Right cardiac atrium (tissue), 5 donors: ENCODE measurements around the gene ZNHIT1. TPM values are rescaled to one million over a fixed set of nuclear protein-coding genes. Genes with fewer than 3 reads are reported as not detected.
A peak's percentile ranks its signal among the peaks of the same experiment; 100 is the strongest.

Experiments
- ATAC-seq, 2 donors: fragments of 200-7000 bp; cut with Tn5 transposase; one replicate each; pipeline versions ENCODE4 v1.8.0 to v1.9.1; 2020; ENCODE audit warnings: moderate library complexity in 2 of 2, mild to moderate bottlenecking in 1 of 2
- DNase-seq, 3 donors: peaks; one replicate each; pipeline ENCODE4 v3.0.0-alpha.2; 2020
- H3K27ac ChIP-seq: one replicate; pipeline ENCODE4 v1.5.1; 2013; ENCODE audit warnings: mild to moderate bottlenecking, low read length, control low read depth, moderate library complexity
- H3K27me3 ChIP-seq: one replicate; pipeline ENCODE4 v1.6.1; 2013; ENCODE audit not compliant: control insufficient read depth, insufficient read depth
- H3K4me1 ChIP-seq: one replicate; pipeline ENCODE4 v1.6.1; 2013; ENCODE audit warnings: low read length; ENCODE audit not compliant: control insufficient read depth, insufficient read depth
- H3K4me3 ChIP-seq: one replicate; pipeline ENCODE4 v1.5.1; 2013; ENCODE audit warnings: low read length, control low read depth
- H3K9me3 ChIP-seq: one replicate; pipeline ENCODE4 v1.6.1; 2013; ENCODE audit warnings: low read length; ENCODE audit not compliant: control insufficient read depth
- WGBS: extraction: QIAGEN DNeasy Blood & Tissue Kit; methylation state at CpG from one replicate; pipeline ENCODE4 v1.1.7; 2013; 5-methylcytosine and 5-hydroxymethylcytosine counted together
- intact Hi-C, 4 donors: fragments of 100-400 bp; cut with DNase I; formaldehyde crosslinking; loops; one replicate each; pipeline versions ENCODE4 v1.11.0 to v1.14.0; 2022 to 2023
- polyA plus RNA-seq: library from polyadenylated mRNA; stranded (reverse); fragments of 200-250 nt; gene quantifications from one replicate; pipeline ENCODE4 v1.2.3, GENCODE V29; 2013
- total RNA-seq, 4 donors: library from RNA; stranded (reverse); fragmentation: NEBNext Ultra II Directional; extraction: Animal tissue kit (Norgen Biotek cat#: 25700); gene quantifications; one replicate each; pipeline ENCODE4 v1.2.1, GENCODE V29; 2021
- donor health status: healthy with polysubstance abuse.
- donor health status: DM: no; HTN: yes; CAD: no.
- donor health status: DM: no; HTN: no; CAD: no.
- donor health status: DM: no; HTN: yes; CAD: no; lungs with severe emphysema.
- donor health status: DM: yes; HTN: yes; CAD: no.

ZNHIT1 gene
- total and polyA plus RNA-seq, 5 donors, result 51.5 to 108 (median 57.2) TPM

DNA sequence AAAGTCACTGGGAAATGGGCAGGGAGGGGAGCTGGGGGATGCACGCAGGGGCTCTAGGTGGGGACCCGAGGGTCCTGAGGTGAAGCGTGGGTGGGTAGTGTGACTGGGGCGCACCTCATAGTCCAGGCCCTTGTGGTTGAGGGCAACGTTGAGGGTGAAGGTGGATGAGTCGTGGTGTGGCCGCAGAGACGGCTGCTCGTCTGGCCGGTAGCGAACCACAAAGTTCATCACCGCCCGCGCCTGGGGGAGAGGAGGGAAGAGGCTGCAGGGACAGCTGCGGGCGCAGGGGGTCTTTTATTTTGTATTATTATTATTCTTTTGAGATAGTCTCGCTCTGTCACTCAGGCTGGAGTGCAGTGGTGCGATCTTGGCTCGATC, 11.3 kb upstream of the ZNHIT1 start:
- intact Hi-C loops, result no loop called here
- 93% methylated on average over 19 of the region's 19 CpGs for WGBS
- Histone ChIP-seq H3K4me1 (no peaks in the 10 kb centered on the region), H3K27ac (no peak overlapping the region), H3K9me3 (no peaks in the 10 kb centered on the region), H3K27me3 (no peaks in the 10 kb centered on the region), H3K4me3 (no peak overlapping the region)
- ATAC-seq (no peak), DNase-seq (peak in 1 of 3 donors; percentile 30)

GRCh38 chr7:101207459-101207858, 10.5 kb upstream of the ZNHIT1 start:
- peak in 1 of 3 donors; percentile 45 for DNase-seq
- H3K9me3 ChIP-seq, result no peaks in the 10 kb centered on the region
- intact Hi-C loops, result no loop called here
- no peaks in the 10 kb centered on the region for H3K4me1 ChIP-seq
- no peak for ATAC-seq
- H3K27ac ChIP-seq, result no peak overlapping the region
- no peaks in the 10 kb centered on the region for H3K27me3 ChIP-seq
- no peak overlapping the region for H3K4me3 ChIP-seq
- 92% methylated on average over 17 of the region's 17 CpGs for WGBS

DNA sequence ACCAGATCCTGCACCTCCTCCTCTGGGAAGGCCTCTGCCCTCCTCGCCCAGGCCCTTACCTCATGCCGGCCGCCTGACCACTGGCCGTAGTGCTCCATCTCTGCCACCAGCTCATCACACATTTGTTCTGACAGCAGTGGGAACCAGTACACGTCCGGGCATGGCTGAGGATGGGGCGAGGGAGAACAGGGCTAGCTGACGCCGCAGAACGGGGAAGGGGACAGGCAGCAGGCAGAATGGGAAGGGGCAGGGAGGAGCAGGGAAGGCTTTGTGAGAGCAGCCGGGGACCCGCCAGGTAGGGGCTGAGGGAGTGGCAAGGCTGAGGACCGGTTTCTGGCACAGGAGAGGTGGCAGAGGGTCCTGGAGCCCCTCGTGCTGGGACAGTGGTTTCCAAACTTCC, 9.2 kb upstream of the ZNHIT1 start:
- intact Hi-C loops, result no loop called here

DNA sequence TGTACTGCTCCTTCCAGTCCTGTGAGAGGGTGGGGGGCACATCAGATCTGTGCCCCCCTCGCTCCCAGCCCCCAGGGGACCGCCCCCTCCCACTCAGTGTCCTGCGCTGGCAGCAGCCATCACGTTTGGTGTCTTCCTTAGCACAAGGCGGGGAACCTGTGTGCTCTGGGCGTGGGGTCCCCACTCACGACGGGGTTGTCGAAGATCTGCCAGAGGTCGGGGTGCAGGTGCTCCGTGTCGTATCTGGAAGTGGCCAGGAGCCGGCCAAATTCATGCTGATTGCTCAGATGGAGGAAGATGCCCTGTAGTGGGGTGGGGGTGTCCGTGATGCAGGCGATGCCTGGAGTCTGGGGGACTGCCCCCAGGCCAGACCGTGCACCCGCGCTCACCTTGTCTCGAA, 7.8 kb upstream of the ZNHIT1 start:
- WGBS, result 92% methylated on average over 19 of the region's 19 CpGs
- H3K27me3 ChIP-seq, result no peaks in the 10 kb centered on the region

More for the DNA sequence above, 9.2 kb upstream of the ZNHIT1 start:
- Histone ChIP-seq H3K27ac (no peak overlapping the region), H3K4me1 (no peaks in the 10 kb centered on the region), H3K4me3 (no peak overlapping the region), H3K9me3 (no peaks in the 10 kb centered on the region), H3K27me3 (no peaks in the 10 kb centered on the region)
- 92% methylated on average over 14 of the region's 14 CpGs for WGBS
- no peak for ATAC-seq
- peak in 1 of 3 donors; percentile 29 for DNase-seq

DNA sequence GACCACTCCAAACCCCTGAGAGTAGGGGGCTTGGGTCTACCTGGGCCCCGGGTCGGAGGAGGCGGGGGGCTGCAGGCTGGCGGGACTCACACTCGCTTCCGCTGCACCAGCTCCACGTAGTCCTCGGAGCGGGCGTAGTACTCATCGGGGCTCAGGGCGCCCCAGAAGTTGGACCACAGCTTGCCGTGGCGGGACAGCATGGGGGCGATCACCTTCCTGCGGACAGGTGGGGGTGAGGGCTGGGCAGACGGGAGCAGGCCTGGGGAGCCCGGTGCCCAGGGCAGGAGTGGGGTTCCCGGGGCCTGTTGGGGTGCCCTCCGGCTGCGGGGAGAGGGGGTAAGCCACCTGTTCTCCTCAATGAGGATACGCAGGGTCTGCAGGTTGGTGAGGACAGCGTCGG, 6.5 kb upstream of the ZNHIT1 start:
- 97% methylated on average over 24 of the region's 24 CpGs for WGBS
- H3K27me3 ChIP-seq, result no peaks in the 10 kb centered on the region
- no peaks in the 10 kb centered on the region for H3K4me1 ChIP-seq
- H3K4me3 ChIP-seq, result no peak overlapping the region
- DNase-seq (peak in 1 of 3 donors; percentile 54), ATAC-seq (no peak)
- H3K27ac ChIP-seq, result no peak overlapping the region
- no peaks in the 10 kb centered on the region for H3K9me3 ChIP-seq
- intact Hi-C loops, result no loop called here

More for the DNA sequence above, 7.8 kb upstream of the ZNHIT1 start:
- Histone ChIP-seq H3K9me3 (no peaks in the 10 kb centered on the region), H3K4me3 (no peak overlapping the region), H3K4me1 (no peaks in the 10 kb centered on the region), H3K27ac (no peak overlapping the region)
- intact Hi-C loops, result no loop called here
- no peak for ATAC-seq
- peak in 1 of 3 donors; percentile 33 for DNase-seq

DNA sequence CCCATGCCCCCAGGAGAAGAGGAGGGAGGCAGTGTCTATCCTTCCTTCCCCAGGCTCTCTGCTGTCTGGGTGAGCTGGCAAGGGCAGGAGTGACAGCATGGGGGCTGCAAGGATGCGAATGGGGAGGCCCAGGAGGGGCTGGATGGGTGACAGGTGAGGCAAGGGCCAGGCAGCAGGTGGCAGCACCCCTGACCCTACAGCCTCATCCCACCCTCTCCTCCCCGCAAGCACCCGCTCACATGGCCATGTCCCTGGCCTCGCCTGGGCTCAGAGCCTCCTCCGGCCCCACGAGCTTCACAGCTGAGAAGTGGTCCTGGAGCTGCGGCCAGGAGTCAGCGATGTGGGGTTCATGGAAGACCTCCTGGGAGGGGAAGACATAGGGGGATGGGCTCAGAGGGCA, 6.0 kb upstream of the ZNHIT1 start:
- Histone ChIP-seq H3K27ac (no peak overlapping the region), H3K9me3 (no peaks in the 10 kb centered on the region), H3K4me1 (no peaks in the 10 kb centered on the region), H3K27me3 (no peaks in the 10 kb centered on the region), H3K4me3 (no peak overlapping the region)
- DNase-seq (peak in 1 of 3 donors; percentile 24), ATAC-seq (no peak)
- WGBS, result 90% methylated on average over 8 of the region's 8 CpGs
- intact Hi-C loops, result no loop called here

GRCh38 chr7:101216001-101216859, 1.7 kb upstream of the ZNHIT1 start:
- no peak for ATAC-seq
- no peak overlapping the region for H3K27ac ChIP-seq

DNA sequence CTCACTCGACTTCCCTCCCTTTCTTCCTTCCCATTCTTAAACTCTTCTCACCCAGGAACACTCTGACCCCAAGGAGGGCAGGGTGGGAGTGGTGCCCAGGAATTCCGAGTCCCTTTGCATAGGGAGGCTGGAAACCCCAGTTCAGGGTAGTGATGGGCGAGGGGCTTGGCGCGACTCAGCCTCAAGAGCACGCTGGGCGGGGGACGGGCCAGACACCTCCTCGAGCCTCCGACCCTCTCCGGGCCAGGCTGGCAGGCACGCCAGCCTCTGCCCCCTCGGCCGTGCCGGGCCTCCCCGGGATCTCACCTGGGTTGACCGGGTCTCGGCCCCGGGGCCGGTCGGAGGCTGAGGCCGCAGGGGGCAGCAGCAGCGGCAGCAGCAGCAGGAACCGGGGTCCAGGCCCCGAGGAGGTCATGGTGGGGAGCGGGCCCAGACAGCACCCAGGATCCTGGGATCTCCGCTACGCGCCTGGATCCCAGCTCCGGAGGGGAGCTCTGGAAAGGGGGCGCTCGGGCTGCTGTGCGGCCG, 1.0 kb upstream of the ZNHIT1 start:
- Histone ChIP-seq H3K27me3 (no peaks in the 10 kb centered on the region), H3K4me1 (peaks cover 2% of the 10 kb centered on the region), H3K27ac (peak overlapping the region; percentile 26), H3K4me3 (peak overlapping the region; percentile 76), H3K9me3 (no peaks in the 10 kb centered on the region)
- DNase-seq (peak in 2 of 3 donors; percentile 39 to 68), ATAC-seq (peak; percentile 1 to 7)
- WGBS, result under 1% methylated on average over 34 of the region's 34 CpGs
- intact Hi-C loops, result loop anchor here in 1 of 4 donors (5.0 kb wide), 1 partner anchor 35 kb away; no protein-coding TSS in a partner anchor

More at GRCh38 chr7:101216001-101216859, 1.7 kb upstream of the ZNHIT1 start:
- DNase-seq, result peak in 2 of 3 donors; percentile 44 to 69
- Histone ChIP-seq H3K4me1 (peaks cover 2% of the 10 kb centered on the region), H3K27me3 (no peaks in the 10 kb centered on the region), H3K4me3 (peak overlapping the region; percentile 76), H3K9me3 (no peaks in the 10 kb centered on the region)
- intact Hi-C loops, result loop anchor here in 1 of 4 donors (5.0 kb wide), 1 partner anchor 36 kb away; no protein-coding TSS in a partner anchor
- 58% methylated on average over 31 of the region's 31 CpGs for WGBS

DNA sequence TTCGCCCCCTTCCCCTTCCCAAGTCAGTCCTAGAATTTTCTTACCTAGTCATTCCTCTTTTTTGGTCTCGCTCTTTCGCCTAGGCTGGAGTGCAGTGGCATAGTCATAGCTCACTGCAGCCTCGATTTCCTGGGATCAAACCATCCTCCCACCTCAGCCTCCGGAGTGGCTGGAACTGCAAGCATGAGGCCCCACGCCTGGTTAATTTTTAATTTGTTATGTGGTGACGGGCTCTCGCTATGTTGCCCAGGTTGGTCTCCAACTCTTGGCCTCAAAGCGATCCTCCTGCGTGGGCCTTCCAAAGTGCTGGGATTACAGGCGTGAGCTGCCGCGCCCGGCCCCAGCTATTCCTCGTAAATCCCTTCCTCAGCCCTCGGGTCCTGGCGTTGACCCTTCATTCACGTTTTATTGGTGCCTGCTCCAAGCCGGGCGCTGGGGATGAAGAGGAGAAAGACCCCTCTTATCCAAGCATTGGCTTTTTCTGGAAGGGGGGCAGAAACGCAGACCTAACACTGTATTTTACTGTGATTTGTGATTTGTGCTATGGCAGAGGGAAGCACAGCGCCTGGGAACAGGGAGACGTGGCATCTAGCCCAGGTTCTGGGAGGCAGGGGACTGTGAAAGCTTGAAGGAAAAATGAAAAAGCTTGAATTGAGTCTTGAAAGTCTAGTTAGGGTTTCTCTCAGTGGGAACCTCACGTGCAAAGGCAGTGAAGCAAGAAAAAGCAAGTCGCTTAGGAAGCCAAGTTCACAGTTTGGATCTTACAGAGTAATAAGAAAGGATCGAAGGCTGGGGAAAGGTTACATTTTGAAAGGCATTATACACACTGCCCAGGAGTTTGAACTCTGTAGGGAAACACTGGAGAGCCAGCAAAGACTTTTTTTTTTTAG, 516 bp downstream of the ZNHIT1 start:
- intact Hi-C loops, result loop anchor here in 1 of 4 donors (5.0 kb wide), 1 partner anchor 34 kb away; no protein-coding TSS in a partner anchor
- ATAC-seq (no peak), DNase-seq (peak in 1 of 3 donors; percentile 34)
- Histone ChIP-seq H3K27ac (peak overlapping the region; percentile 48), H3K27me3 (no peaks in the 10 kb centered on the region), H3K9me3 (no peaks in the 10 kb centered on the region), H3K4me3 (peak overlapping the region; percentile 76), H3K4me1 (peaks cover 2% of the 10 kb centered on the region)
- 9% methylated on average over 26 of the region's 26 CpGs for WGBS

DNA sequence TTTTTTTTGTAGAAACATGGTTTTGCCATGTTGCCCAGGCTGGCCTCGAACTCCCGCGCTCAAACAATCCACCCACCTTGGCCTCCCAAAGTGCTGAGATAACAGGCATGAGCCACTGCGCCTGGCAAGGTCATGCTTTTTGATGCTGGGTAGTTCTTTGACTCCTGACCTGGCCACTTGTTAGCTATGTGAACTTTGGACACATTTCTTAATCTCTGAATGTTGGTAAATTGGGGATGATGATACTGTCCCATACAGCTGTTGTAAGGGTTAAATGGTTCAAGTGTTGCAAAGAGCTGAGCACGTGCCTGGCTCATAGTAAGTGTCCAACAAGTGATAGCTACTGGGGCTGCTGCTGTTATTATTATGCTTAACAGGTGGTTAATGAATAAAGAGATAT, 2.3 kb downstream of the ZNHIT1 start:
- Histone ChIP-seq H3K4me1 (peaks cover 2% of the 10 kb centered on the region), H3K4me3 (no peak overlapping the region), H3K27me3 (no peaks in the 10 kb centered on the region), H3K27ac (no peak overlapping the region), H3K9me3 (no peaks in the 10 kb centered on the region)
- intact Hi-C loops, result no loop called here
- 78% methylated on average over 5 of the region's 5 CpGs for WGBS
- ATAC-seq, result no peak
- DNase-seq, result no peak
